ENCODE data around the gene GIMAP1. TPM values are rescaled to one million over a fixed set of nuclear protein-coding genes. Genes with fewer than 3 reads are reported as not detected.

The GIMAP1 gene
- not detected in 2 replicates for total RNA-seq (2021; fragmentation: NEBNext Ultra II Directional; extraction: Animal tissue kit (Norgen Biotek cat#: 25700))
- not detected in 2 replicates for polyA plus RNA-seq (2011; rRNA removed)
- polyA plus RNA-seq (2011; cell fraction: cytosol; rRNA removed): not detected
- polyA plus RNA-seq (2011; cell fraction: nucleus; rRNA removed): not detected
- polyA plus RNA-seq (2012, experiment 1 of 2): not detected in 4 replicates
- not detected for polyA plus RNA-seq (2012, experiment 2 of 2)
- not detected for polyA plus RNA-seq (2013, experiment 1 of 2)
- not detected for polyA plus RNA-seq (2013, experiment 2 of 2)
- not detected in 2 replicates for polyA minus RNA-seq (2011; rRNA and poly(A)+ RNA removed)
- polyA minus RNA-seq (2011; cell fraction: cytosol; rRNA and poly(A)+ RNA removed): not detected
- not detected for polyA minus RNA-seq (2011; cell fraction: nucleus; rRNA and poly(A)+ RNA removed)
- long read RNA-seq, experiment 1: 0 reads
- long read RNA-seq, experiment 2: 0 reads

- no peak within 1 kb of the TSS for H4K5ac ChIP-seq (ENCODE audit: insufficient read length, low read depth, low read length)
- H2BK15ac ChIP-seq (ENCODE audit: low read length): no peak within 1 kb of the TSS
- no peak within 1 kb of the TSS for H2AK5ac ChIP-seq (ENCODE audit: low read depth, low read length)
- H2BK120ac ChIP-seq (replicated peaks; ENCODE audit: low read depth, low read length): no peak within 1 kb of the TSS
- no peak within 1 kb of the TSS for H3K4me3 ChIP-seq (ENCODE audit: extremely low read depth in 1 of 4, insufficient read depth in 2 of 4, low read depth in 3 of 4, low read length in 4 of 4)
- WGBS, 2 experiments (ENCODE audit: extremely low coverage in 1 of 2, insufficient coverage in 1 of 2, insufficient read length in 1 of 2, insufficient replicate concordance in 2 of 2, low coverage in 1 of 2, low lambda C conversion rate in 2 of 2, missing lambda C conversion rate in 1 of 2): 81% methylated on average over 5 of the region's 5 CpGs; no CpG with 5 or more reads in 1 of the 2 experiments
- H2BK12ac ChIP-seq (ENCODE audit: low read depth, low read length): no peak within 1 kb of the TSS
- no peak within 1 kb of the TSS for H2AFZ ChIP-seq (ENCODE audit: low read length)
- H4K8ac ChIP-seq (ENCODE audit: extremely low read depth, insufficient read depth, low read length): no peak within 1 kb of the TSS
- H3K56ac ChIP-seq (replicated peaks; ENCODE audit: insufficient read length, low read depth, low read length): no peak within 1 kb of the TSS
- no peak within 1 kb of the TSS for H3K23ac ChIP-seq (ENCODE audit: insufficient read length)
- no peak within 1 kb of the TSS for H2BK5ac ChIP-seq (ENCODE audit: low read depth, low read length)
- no peaks in the 10 kb centered on the region for H3K79me1 ChIP-seq (ENCODE audit: low read depth, low read length)
- no peak within 1 kb of the TSS for H2BK20ac ChIP-seq (ENCODE audit: low read length)
- FAIRE-seq (no peak), DNase-seq (ENCODE audit: low read depth in 1 of 2, low spot score in 2 of 2) (no peak)
- H3K9ac ChIP-seq (replicated peaks in 1 of 4; ENCODE audit: extremely low read depth in 1 of 4, low read depth in 3 of 4, low read length in 3 of 4): no peak within 1 kb of the TSS
- H3K27me3 ChIP-seq (replicated peaks in 1 of 4; ENCODE audit: control insufficient read depth in 3 of 4, extremely low read depth in 1 of 4, insufficient read depth in 3 of 4, low read length in 3 of 4): peaks cover 0 to 8% (median 2%) of the 10 kb centered on the region in 4 experiments; a peak in 4 of 7 replicates
- H3K79me2 ChIP-seq (ENCODE audit: control insufficient read depth in 1 of 2, insufficient read depth in 2 of 2, low read length in 2 of 2): no peaks in the 10 kb centered on the region
- no peaks in the 10 kb centered on the region for H3K36me3 ChIP-seq (ENCODE audit: control insufficient read depth in 2 of 4, insufficient read depth in 4 of 4, low read length in 3 of 4)
- ChIA-PET POLR2A (ENCODE audit: partially characterized antibody) (no interaction called here), CTCF (ENCODE audit: partially characterized antibody) (interaction anchor here (1.2 to 1.5 kb wide), 3 partner anchors 20 to 267 kb away, joined by 4 to 5 read pairs (median 4); no protein-coding TSS in a partner anchor)
- H3K14ac ChIP-seq (ENCODE audit: insufficient read length): no peak within 1 kb of the TSS
- no peak within 1 kb of the TSS for H3K18ac ChIP-seq (ENCODE audit: extremely low read depth, low read length)
- H3K9me3 ChIP-seq (ENCODE audit: insufficient read depth in 2 of 2, low read depth in 1 of 2, low read length in 1 of 2): no peaks in the 10 kb centered on the region; a peak in 1 of 4 replicates
- no peak within 1 kb of the TSS for H3K4ac ChIP-seq (replicated peaks; ENCODE audit: insufficient read length, low read depth, low read length)
- no peak within 1 kb of the TSS for H3K27ac ChIP-seq (ENCODE audit: low read depth, low read length)
- H4K91ac ChIP-seq (replicated peaks; ENCODE audit: insufficient read length, low read length): no peak within 1 kb of the TSS
- no peaks in the 10 kb centered on the region for H4K20me1 ChIP-seq (replicated peaks in 1 of 2; ENCODE audit: control insufficient read depth in 1 of 2, insufficient read depth in 2 of 2, low read length in 2 of 2)
- no peak within 1 kb of the TSS for H3K4me2 ChIP-seq (ENCODE audit: insufficient read depth in 1 of 2, low read depth in 2 of 2, low read length in 2 of 2)
- H3K23me2 ChIP-seq (ENCODE audit: low read depth, low read length): no peaks in the 10 kb centered on the region
- no peak for TF ChIP-seq RNF2 (IDR thresholded peaks at IDR 0.05; ENCODE audit: borderline replicate concordance, low read depth, low read length, missing control alignments, poor library complexity, severe bottlenecking)
- no peaks in the 10 kb centered on the region for H3K4me1 ChIP-seq (replicated peaks in 1 of 4; ENCODE audit: control insufficient read depth in 3 of 4, insufficient read depth in 4 of 4, low read length in 3 of 4)
Observed at GRCh38 chr7:150716368-150716767, at the start of gene GIMAP1. Gene GIMAP1 (plus strand): TSS chr7:150716613. CDS start chr7:150719048, 2,435 bp downstream.

All from H1 (cell line).